ENCODE data around the gene XAGE2. TPM values are rescaled to one million over a fixed set of nuclear protein-coding genes. Genes with fewer than 3 reads are reported as not detected.

Gene XAGE2
- total RNA-seq, 1 experiment from 2014 or later = not detected

DNA sequence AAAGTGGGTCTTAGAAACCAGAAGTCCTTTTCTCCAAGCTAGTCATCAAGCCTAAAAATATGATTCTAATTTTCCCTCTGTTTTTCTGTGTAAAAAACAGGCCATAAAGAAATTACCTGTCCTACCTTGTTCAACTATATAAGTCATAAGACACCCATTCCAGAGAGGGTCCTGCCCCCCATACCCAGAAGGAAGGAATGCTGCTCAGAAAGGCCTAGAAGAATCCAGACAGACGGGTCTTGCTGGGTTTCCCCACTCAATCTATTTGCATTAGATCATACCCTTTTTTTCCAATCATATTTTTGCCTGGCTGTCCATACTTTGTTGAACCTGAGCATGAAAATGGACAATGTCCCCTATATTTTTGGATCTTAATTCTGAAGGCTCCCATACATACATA, 16.3 kb upstream of the XAGE2 start:
- Histone ChIP-seq H3K4me2 (no peak overlapping the region), H3K27ac (no peak overlapping the region), H3F3A (ENCODE audit: insufficient read depth, low read depth) (no peaks in the 10 kb centered on the region), H3K4me3 (no peak overlapping the region), H3K4me1 (replicated peaks; ENCODE audit: insufficient read depth) (no peaks in the 10 kb centered on the region), H3K27me3 (ENCODE audit: insufficient read depth, low read depth) (no peaks in the 10 kb centered on the region), H3K9me3 (ENCODE audit: insufficient read depth, low read depth) (no peaks in the 10 kb centered on the region), H3K79me2 (ENCODE audit: low read depth) (no peaks in the 10 kb centered on the region), H3K9me2 (ENCODE audit: insufficient read depth) (no peaks in the 10 kb centered on the region), H4K20me1 (ENCODE audit: insufficient read depth) (no peaks in the 10 kb centered on the region), H2AFZ (no peak overlapping the region), H3K36me3 (ENCODE audit: low read depth) (no peaks in the 10 kb centered on the region)
- no peak for TF ChIP-seq EZH2 (IDR thresholded peaks at IDR 0.05; ENCODE audit: low read depth)
- TF ChIP-seq, protein P1, sequence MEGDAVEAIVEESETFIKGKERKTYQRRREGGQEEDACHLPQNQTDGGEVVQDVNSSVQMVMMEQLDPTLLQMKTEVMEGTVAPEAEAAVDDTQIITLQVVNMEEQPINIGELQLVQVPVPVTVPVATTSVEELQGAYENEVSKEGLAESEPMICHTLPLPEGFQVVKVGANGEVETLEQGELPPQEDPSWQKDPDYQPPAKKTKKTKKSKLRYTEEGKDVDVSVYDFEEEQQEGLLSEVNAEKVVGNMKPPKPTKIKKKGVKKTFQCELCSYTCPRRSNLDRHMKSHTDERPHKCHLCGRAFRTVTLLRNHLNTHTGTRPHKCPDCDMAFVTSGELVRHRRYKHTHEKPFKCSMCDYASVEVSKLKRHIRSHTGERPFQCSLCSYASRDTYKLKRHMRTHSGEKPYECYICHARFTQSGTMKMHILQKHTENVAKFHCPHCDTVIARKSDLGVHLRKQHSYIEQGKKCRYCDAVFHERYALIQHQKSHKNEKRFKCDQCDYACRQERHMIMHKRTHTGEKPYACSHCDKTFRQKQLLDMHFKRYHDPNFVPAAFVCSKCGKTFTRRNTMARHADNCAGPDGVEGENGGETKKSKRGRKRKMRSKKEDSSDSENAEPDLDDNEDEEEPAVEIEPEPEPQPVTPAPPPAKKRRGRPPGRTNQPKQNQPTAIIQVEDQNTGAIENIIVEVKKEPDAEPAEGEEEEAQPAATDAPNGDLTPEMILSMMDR (conservative IDR thresholded peaks at IDR 0.05) = no peak
- DNase-seq = no peak
- intact Hi-C loops (cut with micrococcal nuclease; ENCODE audit: unreplicated experiment) = no loop called here
- POLR2A ChIA-PET (ENCODE audit: unreplicated experiment) = no interaction called here
- CTCF ChIA-PET = no interaction called here
- no TSS peak for BruUV-seq (replicated peaks)

DNA sequence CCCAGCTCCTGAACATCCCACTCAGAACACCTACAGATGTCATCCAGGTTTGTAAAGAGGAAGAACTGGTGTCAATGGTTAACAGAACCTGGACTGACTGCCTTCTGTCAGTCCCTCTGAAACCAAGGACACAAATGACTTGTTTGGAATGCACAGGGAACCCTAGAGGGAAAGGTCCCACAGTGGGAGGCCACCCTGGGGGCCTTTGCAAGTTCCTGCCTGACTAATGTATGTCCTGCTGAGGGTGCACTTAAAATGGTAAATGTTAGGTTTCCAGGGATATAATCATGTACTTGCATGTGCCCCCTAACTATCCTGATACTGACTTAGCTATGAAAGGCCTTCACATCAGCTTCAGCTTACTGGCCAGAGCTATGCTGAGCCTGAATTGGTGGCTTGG, 15.0 kb upstream of the XAGE2 start:
- CTCF ChIA-PET = no interaction called here
- Histone ChIP-seq H2AFZ (no peak overlapping the region), H3K27me3 (ENCODE audit: insufficient read depth, low read depth) (no peaks in the 10 kb centered on the region), H3K27ac (no peak overlapping the region), H3K36me3 (ENCODE audit: low read depth) (no peaks in the 10 kb centered on the region), H3K9me2 (ENCODE audit: insufficient read depth) (no peaks in the 10 kb centered on the region), H3F3A (ENCODE audit: insufficient read depth, low read depth) (no peaks in the 10 kb centered on the region), H3K9me3 (ENCODE audit: insufficient read depth, low read depth) (no peaks in the 10 kb centered on the region), H4K20me1 (ENCODE audit: insufficient read depth) (no peaks in the 10 kb centered on the region), H3K79me2 (ENCODE audit: low read depth) (no peaks in the 10 kb centered on the region), H3K4me1 (replicated peaks; ENCODE audit: insufficient read depth) (no peaks in the 10 kb centered on the region), H3K4me2 (no peak overlapping the region), H3K4me3 (no peak overlapping the region)
- POLR2A ChIA-PET (ENCODE audit: unreplicated experiment) = no interaction called here
- intact Hi-C loops (cut with micrococcal nuclease; ENCODE audit: unreplicated experiment) = no loop called here
- TF ChIP-seq EZH2 (IDR thresholded peaks at IDR 0.05; ENCODE audit: low read depth) = no peak
- TF ChIP-seq, protein P1 (conservative IDR thresholded peaks at IDR 0.05) = no peak
- BruUV-seq (replicated peaks) = no TSS peak
- DNase-seq = no peak

DNA sequence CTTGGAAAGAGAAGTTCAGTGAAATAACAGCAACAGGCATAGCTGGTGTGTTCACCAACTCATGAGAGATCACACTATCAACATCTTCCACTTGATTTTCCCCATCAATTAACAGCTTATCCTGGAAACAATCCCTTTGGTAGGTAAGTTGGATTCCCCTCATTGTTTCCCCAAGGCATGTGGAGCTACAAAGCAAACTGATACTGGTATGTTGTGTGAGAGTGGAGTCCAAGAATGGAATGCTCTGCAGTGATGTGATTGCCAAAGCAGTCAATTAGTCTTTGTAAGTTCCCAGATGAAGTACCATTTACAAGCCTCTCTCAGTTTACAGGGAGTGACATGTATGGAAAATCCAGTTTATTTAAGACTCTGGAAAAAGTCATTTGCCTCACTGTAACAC, 13.7 kb upstream of the XAGE2 start:
- no peaks in the 10 kb centered on the region for H3K36me3 ChIP-seq (ENCODE audit: low read depth)
- ChIA-PET CTCF (no interaction called here), POLR2A (ENCODE audit: unreplicated experiment) (no interaction called here)
- no TSS peak for BruUV-seq (replicated peaks)
- H3K4me3 ChIP-seq = no peak overlapping the region
- no peaks in the 10 kb centered on the region for H3K79me2 ChIP-seq (ENCODE audit: low read depth)
- intact Hi-C loops (cut with micrococcal nuclease; ENCODE audit: unreplicated experiment) = no loop called here
- H3K4me2 ChIP-seq = no peak overlapping the region
- H3K4me1 ChIP-seq (replicated peaks; ENCODE audit: insufficient read depth) = no peaks in the 10 kb centered on the region
- H3K27me3 ChIP-seq (ENCODE audit: insufficient read depth, low read depth) = no peaks in the 10 kb centered on the region
- no peaks in the 10 kb centered on the region for H3K9me3 ChIP-seq (ENCODE audit: insufficient read depth, low read depth)
- DNase-seq = no peak
- TF ChIP-seq, protein P1 (conservative IDR thresholded peaks at IDR 0.05) = no peak
- TF ChIP-seq EZH2 (IDR thresholded peaks at IDR 0.05; ENCODE audit: low read depth) = no peak
- H3K27ac ChIP-seq = no peak overlapping the region
- no peaks in the 10 kb centered on the region for H3F3A ChIP-seq (ENCODE audit: insufficient read depth, low read depth)
- H4K20me1 ChIP-seq (ENCODE audit: insufficient read depth) = no peaks in the 10 kb centered on the region
- no peaks in the 10 kb centered on the region for H3K9me2 ChIP-seq (ENCODE audit: insufficient read depth)
- H2AFZ ChIP-seq = no peak overlapping the region
